Activated B cell treated with CpG ODN at 0.5 μM for 24 hours (primary cell): Measurements from ENCODE around the gene MCF2L. TPM values are rescaled to one million over a fixed set of nuclear protein-coding genes. Genes with fewer than 3 reads are reported as not detected.
"Not testable (repeated sequence)": the region's sequence is repeated elsewhere in the genome, so short reads cannot be mapped to it uniquely, and the experiment has no call there.

Experiments used
- ATAC-seq: fragments of 200-7000 bp; cut with Tn5 transposase; one replicate; pipeline ENCODE4 v1.10.0; 2021; ENCODE audit warnings: low read depth, mild to moderate bottlenecking, moderate library complexity
- CTCF ChIA-PET: fragments of 350-600 bp; sonication (Branson Sonifier 250); formaldehyde crosslinking; loops from one replicate; lab custom pipeline; 2021; ENCODE audit warnings: antibody characterized with exemption; lab: Charles Lee
- POLR2A ChIA-PET: fragments of 350-600 bp; sonication (Branson Sonifier 250); formaldehyde crosslinking; loops from one replicate; lab custom pipeline; 2021; ENCODE audit warnings: antibody characterized with exemption; lab: Charles Lee
- DNase-seq: peaks from one replicate; pipeline ENCODE4 v3.0.0; 2022
- H3K27ac Mint-ChIP-seq: one replicate; pipeline ENCODE4 v1.8.0; 2020; ENCODE audit warnings: mixed read lengths
- H3K27me3 Mint-ChIP-seq: one replicate; pipeline ENCODE4 v1.8.0; 2021; ENCODE audit warnings: mixed read lengths
- H3K36me3 Mint-ChIP-seq: one replicate; pipeline ENCODE4 v1.8.0; 2021; ENCODE audit warnings: low read depth, mixed read lengths
- H3K4me1 Mint-ChIP-seq: one replicate; pipeline ENCODE4 v1.8.0; 2021; ENCODE audit warnings: mixed read lengths
- H3K4me3 Mint-ChIP-seq: one replicate; pipeline ENCODE4 v1.8.0; 2020; ENCODE audit warnings: mild to moderate bottlenecking, mixed read lengths
- H3K9me3 Mint-ChIP-seq: one replicate; pipeline ENCODE4 v1.8.0; 2020; ENCODE audit warnings: mixed read lengths
- intact Hi-C: fragments of 100-400 bp; cut with micrococcal nuclease; formaldehyde crosslinking; loops from one replicate; pipeline ENCODE4 v1.15.1; 2024
- total RNA-seq: library from RNA; stranded (reverse); gene quantifications from 2 replicates; pipeline ENCODE4 v1.2.3, GENCODE V29; 2022
- TF ChIP-seq, protein P1 (sequence below): fragments of 200-600 bp; IDR thresholded peaks from one replicate; pipeline ENCODE4 v1.8.0; 2022; ENCODE audit warnings: antibody characterized with exemption, mild to moderate bottlenecking

The MCF2L gene
- total RNA-seq, 1 donor from 2014 or later = 3.4 TPM

- H3K36me3 Mint-ChIP-seq = no peaks in the 10 kb centered on the region
- no peak overlapping the region for H3K27ac Mint-ChIP-seq
- intact Hi-C loops = no loop called here
- H3K9me3 Mint-ChIP-seq = no peaks in the 10 kb centered on the region
- H3K4me1 Mint-ChIP-seq = no peaks in the 10 kb centered on the region
- H3K27me3 Mint-ChIP-seq = no peaks in the 10 kb centered on the region
- CTCF ChIA-PET = no interaction called here
- POLR2A ChIA-PET = no interaction called here
- ATAC-seq (no peak), DNase-seq (no peak)
- H3K4me3 Mint-ChIP-seq = no peak overlapping the region
- TF ChIP-seq, protein P1, sequence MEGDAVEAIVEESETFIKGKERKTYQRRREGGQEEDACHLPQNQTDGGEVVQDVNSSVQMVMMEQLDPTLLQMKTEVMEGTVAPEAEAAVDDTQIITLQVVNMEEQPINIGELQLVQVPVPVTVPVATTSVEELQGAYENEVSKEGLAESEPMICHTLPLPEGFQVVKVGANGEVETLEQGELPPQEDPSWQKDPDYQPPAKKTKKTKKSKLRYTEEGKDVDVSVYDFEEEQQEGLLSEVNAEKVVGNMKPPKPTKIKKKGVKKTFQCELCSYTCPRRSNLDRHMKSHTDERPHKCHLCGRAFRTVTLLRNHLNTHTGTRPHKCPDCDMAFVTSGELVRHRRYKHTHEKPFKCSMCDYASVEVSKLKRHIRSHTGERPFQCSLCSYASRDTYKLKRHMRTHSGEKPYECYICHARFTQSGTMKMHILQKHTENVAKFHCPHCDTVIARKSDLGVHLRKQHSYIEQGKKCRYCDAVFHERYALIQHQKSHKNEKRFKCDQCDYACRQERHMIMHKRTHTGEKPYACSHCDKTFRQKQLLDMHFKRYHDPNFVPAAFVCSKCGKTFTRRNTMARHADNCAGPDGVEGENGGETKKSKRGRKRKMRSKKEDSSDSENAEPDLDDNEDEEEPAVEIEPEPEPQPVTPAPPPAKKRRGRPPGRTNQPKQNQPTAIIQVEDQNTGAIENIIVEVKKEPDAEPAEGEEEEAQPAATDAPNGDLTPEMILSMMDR = no peak
These were observed 84.4 kb downstream of the MCF2L start for GRCh38 chr13:113053376-113053775.

GRCh38 chr13:113053801-113054604 is 85.0 kb downstream of the MCF2L start:
- Mint-ChIP-seq H3K4me1 (no peaks in the 10 kb centered on the region), H3K27ac (no peak overlapping the region), H3K36me3 (no peaks in the 10 kb centered on the region), H3K4me3 (no peak overlapping the region), H3K9me3 (no peaks in the 10 kb centered on the region), H3K27me3 (no peaks in the 10 kb centered on the region)
- ChIA-PET POLR2A (no interaction called here), CTCF (no interaction called here)
- TF ChIP-seq, protein P1 = no peak
- DNase-seq (no peak), ATAC-seq (no peak)
- intact Hi-C loops = no loop called here

- H3K27me3 Mint-ChIP-seq = no peaks in the 10 kb centered on the region
- TF ChIP-seq, protein P1 = no peak
- DNase-seq = no peak
- H3K36me3 Mint-ChIP-seq = peaks cover 2% of the 10 kb centered on the region
- H3K4me1 Mint-ChIP-seq = no peaks in the 10 kb centered on the region
- CTCF ChIA-PET = no interaction called here
- no peak overlapping the region for H3K4me3 Mint-ChIP-seq
- no peak for ATAC-seq
- no peaks in the 10 kb centered on the region for H3K9me3 Mint-ChIP-seq
- intact Hi-C loops = no loop called here
- no peak overlapping the region for H3K27ac Mint-ChIP-seq
- POLR2A ChIA-PET = no interaction called here
These were observed 88.1 kb downstream of the MCF2L start for GRCh38 chr13:113057084-113057483.

GRCh38 chr13:113057559-113057958 is 88.5 kb downstream of the MCF2L start:
- H3K4me1 Mint-ChIP-seq, H3K36me3 Mint-ChIP-seq, H3K27me3 Mint-ChIP-seq, ATAC-seq, intact Hi-C loops, DNase-seq, POLR2A ChIA-PET, H3K4me3 Mint-ChIP-seq, H3K9me3 Mint-ChIP-seq, H3K27ac Mint-ChIP-seq, CTCF ChIA-PET: not testable (repeated sequence)

DNA sequence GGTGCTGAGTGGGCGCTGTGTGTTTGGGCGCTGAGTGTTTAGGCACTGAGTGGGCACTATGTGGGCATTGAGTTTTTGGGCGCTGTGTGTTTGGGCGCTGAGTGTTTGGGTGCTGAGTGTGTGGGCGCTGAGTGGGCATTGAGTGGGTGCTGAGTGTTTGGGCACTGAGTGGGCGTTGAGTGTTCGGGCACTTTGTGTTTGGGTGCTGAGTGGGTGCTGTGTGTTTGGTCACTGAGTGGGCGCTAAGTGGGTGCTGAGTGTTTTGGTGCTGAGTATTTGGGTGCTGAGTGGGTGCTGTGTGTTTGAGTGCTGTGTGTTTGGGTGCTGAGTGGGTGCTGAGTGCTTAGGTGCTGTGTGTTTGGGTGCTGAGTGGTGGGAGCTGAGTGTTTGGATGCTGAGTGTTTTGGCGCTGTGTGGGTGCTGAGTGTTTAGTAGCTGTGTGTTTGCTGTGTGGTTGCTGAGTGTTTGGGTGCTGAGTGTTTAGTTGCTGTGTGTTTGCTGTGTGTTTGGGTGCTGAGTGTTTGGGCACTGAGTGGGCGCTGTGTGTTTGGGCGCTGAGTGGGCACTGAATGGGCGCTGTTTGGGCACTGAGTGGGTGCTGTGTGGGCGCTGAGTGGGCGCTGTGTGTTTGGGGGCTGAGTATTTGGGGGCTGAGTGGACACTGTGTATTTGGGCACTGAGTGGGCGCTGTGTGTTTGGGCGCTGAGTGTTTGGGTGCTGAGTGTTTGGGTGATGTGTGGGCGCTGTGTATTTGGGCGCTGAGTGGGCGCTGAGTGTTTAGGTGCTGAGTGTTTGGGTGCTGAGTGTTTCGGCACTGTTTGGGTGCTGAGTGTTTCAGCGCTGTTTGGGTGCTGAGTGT is 89.3 kb downstream of the MCF2L start:
- TF ChIP-seq, protein P1 = no peak
- intact Hi-C loops = no loop called here
- H3K9me3 Mint-ChIP-seq = no peaks in the 10 kb centered on the region
- H3K4me1 Mint-ChIP-seq = no peaks in the 10 kb centered on the region
- no peak overlapping the region for H3K4me3 Mint-ChIP-seq
- H3K36me3 Mint-ChIP-seq = peaks cover 3% of the 10 kb centered on the region
- no peaks in the 10 kb centered on the region for H3K27me3 Mint-ChIP-seq
- CTCF ChIA-PET = no interaction called here
- POLR2A ChIA-PET = no interaction called here
- ATAC-seq (no peak), DNase-seq (no peak)
- no peak overlapping the region for H3K27ac Mint-ChIP-seq
